ENCODE results near the gene PLXNA1.

DNA sequence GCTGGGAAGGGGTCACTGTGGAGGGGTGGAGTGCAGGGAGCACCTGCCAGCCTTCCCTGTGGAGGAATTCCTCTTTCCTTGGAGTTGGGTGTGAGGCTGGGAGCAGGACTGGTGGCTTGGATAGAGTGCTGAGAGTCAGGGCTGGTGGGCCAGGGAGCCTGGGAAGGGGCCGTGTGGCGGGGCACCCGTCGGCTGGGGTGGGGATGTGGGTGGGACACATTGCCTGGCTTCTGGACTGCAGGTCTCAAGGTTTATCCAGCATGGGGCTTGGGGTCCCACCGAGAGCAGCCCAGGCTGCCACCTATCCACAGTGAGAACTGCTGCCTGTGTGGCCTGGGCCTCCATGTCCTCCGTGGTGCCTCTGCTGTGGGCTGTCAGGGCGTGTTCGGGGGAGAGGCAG, 4.7 kb downstream of the PLXNA1 start:
- TF ChIP-seq CTCF (IDR thresholded peaks at IDR 0.05; ENCODE audit: low read depth, low read length) (no peak), EZH2phosphoT487 (IDR thresholded peaks at IDR 0.05; ENCODE audit: low read depth) (no peak)
